HG02884 (cell line): ENCODE results near the gene TREX2.

ENCODE experiments used
- ATAC-seq: cut with Tn5 transposase; IDR thresholded peaks from one replicate; pipeline ENCODE4 v1.9.1; 2021; ENCODE audit warnings: mild to moderate bottlenecking, moderate library complexity; ENCODE audit not compliant: unreplicated experiment

Gene TREX2, protein sequence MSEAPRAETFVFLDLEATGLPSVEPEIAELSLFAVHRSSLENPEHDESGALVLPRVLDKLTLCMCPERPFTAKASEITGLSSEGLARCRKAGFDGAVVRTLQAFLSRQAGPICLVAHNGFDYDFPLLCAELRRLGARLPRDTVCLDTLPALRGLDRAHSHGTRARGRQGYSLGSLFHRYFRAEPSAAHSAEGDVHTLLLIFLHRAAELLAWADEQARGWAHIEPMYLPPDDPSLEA

DNA sequence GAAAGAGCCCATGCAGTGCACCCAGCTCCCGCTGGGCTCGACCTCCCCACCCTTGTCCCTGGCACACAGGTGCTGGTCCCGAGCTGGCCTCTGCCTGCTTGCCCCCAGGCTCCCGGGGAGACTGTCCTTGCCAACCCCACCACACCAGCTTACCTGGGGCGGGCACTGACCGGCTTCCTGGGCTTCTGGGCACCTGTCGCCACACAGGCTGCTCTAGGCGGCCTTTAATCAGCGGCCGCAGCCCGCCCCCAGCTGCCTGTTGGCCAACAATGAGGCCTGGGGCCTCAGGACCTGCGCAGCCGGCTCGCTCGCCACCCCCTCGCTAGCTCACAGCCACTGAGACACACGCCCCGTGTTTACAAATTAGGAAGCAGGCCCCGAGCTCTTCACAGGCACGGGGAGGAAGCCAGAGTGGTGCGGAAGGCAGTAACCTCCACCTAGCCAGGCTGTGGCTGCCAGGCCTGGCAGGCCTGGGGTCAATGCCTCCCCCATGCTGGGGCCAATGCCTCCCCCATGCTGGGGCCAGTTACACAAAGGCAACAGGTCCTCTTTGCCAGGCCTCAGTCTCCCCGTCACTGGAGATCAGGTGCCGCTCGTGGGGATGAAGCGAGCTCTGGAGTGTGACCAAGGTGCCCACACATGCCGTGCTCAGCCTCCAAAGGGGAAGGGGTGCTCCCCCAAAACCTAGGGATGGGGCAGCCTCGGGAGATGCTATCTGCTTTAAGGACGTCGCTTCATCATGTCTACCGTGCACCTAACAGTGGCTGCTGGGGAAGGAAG is at the start of gene TREX2:
TREX2 (minus strand) TSS at position 201 of the 780 bp plus-strand sequence. CDS start 626 bp downstream, outside the sequence.
- no peak for ATAC-seq

DNA sequence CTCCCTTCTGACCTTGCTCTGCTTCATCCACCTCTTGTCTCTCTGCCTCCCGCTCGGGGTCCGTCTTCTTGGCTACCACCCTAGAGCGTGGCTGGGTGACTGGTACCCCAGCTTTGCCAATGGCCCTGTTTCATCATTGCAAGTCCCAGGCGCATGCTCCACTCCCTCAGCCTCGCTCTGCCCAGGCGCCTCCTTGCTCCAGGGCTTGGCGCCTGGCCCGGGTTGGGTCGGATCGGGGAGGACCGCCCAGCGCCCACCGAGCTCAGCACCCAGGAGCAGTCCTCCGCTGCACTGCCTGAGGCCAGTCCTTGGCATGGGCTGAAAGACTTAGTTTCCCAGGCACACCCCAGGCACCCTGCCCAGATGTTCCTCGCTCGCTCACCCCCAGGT is 49.5 kb upstream of the TREX2 start:
- ATAC-seq = no peak

DNA sequence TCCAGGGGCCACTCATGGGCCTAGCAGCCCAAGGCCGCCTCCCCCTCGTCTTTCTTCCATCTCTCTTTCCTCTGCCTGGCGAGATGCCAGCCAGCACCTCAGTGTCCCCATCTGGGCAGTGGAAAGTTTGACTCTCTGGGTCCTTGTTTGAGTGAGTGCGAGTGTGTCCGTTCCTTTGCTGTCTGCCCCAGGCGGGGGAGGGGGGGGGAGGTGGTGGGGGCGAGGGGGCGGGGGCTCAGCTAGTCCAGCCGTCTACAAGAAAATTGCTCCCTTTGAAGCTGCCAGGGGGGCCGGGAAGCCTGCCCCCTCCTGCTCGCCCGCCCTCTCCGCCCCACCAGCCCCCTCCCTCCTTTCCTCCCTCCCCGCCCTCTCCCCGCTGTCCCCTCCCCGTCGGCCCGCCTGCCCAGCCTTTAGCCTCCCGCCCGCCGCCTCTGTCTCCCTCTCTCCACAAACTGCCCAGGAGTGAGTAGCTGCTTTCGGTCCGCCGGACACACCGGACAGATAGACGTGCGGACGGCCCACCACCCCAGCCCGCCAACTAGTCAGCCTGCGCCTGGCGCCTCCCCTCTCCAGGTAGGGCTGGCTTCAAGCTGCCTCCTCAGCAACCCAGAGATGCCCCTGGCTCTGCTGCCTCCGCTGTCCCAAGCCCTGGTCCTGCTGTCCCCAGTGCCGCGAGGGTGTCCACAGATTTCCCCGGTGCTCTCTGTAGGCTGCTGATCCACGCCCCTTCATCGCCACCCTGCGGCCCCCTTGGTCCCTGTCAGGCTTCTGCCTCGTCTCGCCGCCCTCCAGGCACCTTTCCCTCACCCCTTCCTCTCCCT is 48.9 kb upstream of the TREX2 start, which contains the start of gene BGN:
BGN (plus strand) TSS at position 440 of the 821 bp plus-strand sequence. CDS start 9,652 bp downstream, outside the sequence.
- ATAC-seq = no peak

DNA sequence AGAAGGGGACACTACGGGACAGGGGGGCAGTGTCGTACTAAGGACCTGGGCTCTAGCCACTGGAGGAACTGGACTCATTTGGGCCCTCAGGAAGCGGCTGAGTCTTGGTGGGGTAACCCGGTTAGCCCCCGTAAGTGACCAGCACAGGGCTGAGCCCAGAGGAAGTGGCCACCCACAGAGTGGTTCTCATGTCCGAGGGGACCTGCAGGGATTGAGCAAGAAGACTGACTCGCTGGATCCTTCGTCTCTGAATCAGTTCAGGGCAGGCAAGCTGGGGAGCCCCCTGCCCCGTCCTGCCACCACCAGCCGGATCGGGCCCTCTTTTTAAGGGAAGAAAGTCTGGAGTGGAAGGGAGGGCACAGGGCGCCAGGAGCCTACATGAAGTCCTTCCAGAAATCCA is 48.2 kb upstream of the TREX2 start:
- ATAC-seq = no peak

DNA sequence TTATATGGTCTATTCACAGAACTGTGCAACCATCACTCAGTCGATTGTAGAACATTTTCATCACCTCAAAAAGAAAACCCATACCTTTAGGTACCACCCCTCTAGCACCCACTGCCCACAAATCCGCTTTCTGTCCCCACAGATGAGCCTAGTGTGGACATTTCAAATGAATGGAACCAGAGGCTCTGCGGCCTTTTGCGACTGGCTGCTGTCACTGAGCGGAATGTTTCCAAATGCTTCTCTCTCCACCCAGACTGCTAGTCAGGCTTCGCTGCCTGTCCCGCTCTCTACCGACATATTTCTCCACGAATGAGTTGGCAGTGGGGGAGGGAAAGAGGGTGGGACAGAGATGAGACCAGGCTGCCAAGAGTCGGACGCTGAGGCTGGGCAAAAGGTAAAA is 47.2 kb upstream of the TREX2 start:
- ATAC-seq = no peak

DNA sequence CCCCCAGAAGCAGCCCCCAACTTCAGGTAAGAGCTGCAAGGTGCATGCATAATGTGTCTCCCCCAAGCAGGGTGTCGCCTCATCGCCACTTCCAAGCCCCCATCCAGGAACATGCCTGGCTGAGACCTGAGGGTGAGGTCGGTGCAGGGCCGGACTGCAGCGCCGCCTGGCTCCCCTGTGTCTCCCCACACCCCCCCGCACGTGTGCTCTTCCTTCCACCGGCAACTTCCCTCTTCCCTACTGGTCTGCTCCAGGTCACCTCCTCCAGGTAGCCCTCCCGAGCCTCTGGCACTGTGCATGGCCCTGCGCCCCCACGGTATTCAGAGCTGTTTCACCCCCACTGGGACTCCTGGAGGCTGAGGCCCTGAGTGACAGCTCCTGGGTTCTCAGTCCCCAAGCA is 46.7 kb upstream of the TREX2 start:
- no peak for ATAC-seq

DNA sequence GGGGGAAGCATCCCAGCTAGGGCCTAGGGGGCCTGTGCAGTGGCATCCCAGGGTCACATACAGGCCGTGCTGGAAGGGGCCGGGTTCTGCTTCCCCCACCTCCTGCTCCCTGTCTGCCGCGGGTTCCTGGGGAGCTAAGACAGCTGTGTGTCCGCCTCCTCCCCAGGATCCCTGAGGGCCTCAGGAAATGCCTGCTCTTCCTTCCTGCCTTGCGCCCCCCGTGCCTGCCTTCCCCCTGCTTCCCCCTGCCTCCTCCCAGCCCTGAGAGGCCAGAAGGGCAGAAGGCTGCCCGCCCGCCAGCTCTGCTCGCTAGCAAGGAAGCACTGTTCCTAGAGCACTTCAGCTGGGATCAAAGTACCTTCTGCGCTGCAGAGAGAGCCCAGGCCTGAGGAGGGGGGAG is 46.1 kb upstream of the TREX2 start:
- no peak for ATAC-seq

DNA sequence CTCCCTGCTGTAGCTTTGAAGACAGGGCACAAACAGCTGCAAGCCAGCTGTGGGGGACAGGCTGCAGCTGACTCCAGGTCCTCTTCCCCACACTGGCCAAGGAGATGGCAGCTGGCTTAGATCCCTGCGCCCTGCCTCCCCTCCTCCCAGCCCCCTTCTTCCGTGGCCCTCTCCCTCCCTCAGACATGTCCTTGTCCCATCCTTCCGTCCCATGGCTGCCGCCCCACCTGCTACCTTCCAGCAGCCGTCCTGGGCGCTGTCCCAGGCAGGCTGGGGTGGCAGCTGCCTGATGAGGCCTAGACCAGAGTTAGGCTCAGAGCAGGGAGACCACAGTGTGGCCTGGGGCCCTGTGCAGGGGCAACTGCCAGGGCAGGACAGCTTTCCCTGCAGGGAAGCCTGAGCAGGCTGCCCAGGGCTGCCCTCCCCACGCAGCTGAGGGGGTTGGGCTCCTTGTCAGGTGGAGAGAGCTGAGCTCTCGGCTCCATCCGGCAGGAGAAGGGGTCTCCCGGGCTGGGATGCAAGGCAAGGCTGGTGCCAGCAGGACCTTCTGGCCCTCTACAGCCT is 45.6 kb upstream of the TREX2 start:
- no peak for ATAC-seq

DNA sequence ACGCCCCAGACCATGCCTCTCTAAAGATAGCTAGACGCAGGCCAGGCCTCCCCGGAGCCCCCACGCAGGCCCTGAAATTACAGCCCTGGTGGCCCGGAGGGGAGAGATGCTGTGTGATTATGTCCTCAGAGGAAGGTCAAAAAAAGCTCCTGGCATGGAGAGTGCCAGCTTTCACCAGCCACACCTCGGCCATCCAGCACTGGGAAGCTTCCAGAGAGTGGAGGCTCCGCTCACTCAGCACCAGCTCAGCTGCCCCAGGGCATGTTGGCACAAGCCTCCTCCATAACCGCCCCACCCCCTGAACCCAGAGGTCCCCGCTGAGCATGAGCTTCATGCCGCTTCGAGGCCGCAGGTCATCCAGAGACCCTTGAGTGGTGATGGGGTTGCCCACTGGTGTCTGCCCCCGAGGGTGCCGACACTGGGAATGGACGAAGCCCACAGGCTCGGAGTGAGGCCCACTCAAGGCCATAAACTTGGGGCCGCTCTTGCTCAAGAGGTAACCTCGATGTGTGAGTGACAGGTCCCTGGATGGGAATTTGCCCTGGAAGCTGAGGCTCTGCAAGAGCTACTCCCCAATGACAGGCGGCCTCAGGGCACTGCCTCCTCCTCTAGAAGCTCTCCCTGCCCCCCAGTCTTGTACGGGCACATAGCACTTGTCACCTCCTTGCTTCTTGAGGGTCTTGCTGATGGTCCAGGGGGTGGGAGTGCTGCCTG is 44.5 kb upstream of the TREX2 start:
- no peak for ATAC-seq

DNA sequence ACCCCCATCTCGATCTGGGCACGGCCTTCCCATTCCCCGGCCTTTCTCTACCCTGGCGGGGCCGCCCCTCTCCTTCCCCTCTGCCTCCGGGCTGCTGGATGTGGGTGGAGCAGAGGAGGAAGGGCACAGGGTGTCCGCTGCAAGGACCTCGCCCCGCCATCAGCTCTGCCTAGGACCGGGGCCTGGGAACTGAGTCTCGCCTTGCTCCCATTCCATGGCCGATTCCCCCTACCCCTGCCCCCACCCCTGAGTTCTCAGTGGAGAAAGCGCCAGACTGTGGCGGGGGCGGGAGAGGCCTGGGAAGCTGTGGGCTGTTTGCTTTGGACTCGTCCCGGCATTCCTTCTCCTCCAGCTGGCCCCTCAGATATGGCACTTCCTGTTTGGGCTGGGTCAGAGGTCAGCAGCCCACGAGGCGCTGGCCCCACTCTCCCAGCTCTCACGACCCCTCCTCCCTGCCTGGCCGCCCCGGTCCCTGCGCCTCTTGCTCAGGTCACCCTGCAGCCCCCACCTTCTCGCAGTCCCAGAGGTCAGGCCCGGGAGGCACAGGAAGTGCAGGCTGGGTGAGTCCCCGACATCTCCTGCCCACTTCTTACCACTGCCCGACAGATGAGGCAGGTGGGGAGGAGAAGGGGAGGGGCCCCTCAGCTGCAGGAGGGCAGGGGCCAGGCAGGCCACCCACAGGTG is 42.5 kb upstream of the TREX2 start:
- ATAC-seq = no peak

DNA sequence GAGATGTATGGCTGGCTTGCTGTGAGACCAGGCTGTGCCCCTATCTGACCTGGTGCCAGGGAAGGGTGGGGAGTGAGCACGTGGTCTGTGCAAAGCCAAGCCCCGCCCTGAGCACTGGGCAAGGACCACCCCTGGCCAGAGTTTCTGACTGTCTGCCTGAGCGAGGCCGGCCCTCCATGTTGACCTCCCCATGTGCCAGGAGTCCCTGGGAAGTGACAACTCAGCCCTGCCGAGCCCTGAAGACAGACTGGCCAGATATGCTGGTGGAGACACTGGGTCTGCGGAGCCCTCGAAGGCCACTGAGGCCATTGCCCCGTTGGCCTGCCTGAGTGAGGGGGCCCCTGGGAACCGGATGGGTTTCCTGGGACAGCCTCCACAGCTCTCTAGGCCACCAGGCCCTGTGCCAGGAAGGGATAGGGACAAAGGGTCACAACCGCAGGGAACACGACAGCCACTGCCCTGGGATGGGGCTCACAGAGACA is 41.8 kb upstream of the TREX2 start:
- ATAC-seq = no peak

DNA sequence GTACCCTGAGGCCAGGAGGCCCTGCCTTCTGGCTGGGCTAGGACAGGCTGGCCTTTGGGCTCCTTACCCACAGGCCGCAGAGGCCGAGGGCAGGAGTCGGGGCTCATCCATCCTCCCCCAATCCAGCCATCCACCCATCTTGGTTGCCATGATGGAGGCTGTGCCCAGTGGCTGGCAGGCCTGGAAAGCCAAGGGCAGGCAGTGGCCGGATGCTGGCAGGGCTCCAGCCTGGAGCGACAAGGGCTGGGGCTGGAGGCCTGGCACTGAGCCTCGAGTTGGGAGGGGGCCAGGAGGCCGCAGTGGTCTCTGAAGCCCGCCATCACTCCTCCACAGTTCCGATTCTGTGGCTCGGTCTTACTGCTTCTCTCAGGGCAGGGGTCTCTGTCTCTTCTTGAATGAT is 40.3 kb upstream of the TREX2 start:
- no peak for ATAC-seq

DNA sequence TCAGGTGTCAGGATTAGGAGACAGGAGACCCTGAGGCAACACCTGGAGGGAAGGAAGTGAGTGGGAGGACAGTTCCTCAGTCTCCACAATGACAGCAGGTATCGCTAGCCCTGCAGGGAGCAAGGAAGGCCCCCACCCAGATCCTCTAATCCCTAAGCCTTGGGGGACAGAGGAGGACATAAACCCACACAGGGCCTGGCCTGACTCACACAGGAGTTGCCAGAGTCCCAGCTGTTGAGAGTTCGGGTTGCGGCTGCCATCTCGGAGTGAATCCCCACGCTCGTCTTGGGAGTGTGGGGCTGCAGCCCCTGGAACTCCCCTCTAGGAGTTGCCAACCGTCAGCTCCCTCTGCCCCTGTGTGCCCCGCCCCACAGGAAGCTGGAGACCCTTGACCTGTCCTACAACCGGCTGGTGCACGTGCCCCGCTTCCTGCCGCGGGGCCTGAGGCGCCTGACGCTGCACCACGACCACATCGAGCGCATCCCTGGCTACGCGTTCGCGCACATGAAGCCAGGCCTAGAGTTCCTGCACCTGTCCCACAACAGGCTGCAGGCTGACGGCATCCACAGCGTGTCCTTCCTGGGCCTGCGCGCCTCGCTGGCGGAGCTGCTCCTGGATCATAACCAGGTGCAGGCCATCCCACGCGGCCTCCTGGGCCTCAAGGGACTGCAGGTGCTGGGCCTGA is 39.7 kb upstream of the TREX2 start:
- no peak for ATAC-seq

DNA sequence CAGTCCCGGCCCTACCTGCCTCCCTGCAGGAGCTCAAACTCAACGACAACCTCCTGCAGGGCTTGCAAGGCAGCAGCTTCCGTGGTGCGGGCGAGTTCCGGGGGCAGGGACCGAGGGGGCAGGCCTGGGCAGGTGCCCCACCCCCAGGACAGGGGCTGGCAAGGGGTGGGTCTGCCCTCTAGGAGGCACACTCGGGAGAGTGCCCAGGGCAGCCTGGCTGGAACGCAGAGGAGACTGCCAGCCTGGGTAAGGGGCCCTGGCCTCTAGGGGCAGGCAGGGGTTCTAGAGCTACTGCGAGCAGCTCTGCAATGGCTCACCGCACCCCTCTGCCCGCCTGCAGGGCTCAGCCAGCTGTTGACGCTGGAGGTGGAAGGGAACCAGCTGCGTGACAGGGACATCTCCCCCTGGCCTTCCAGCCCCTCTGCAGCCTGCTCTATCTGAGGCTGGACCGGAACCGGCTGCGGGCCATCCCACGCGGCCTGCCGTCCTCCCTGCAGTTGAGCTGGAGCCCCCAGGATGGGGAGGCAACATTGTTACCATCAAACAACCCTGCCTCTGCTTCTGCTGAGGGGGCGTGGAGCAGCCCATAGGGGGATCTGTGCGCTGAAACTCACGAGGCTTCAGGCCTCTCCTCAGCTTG is 36.6 kb upstream of the TREX2 start:
- ATAC-seq = no peak

DNA sequence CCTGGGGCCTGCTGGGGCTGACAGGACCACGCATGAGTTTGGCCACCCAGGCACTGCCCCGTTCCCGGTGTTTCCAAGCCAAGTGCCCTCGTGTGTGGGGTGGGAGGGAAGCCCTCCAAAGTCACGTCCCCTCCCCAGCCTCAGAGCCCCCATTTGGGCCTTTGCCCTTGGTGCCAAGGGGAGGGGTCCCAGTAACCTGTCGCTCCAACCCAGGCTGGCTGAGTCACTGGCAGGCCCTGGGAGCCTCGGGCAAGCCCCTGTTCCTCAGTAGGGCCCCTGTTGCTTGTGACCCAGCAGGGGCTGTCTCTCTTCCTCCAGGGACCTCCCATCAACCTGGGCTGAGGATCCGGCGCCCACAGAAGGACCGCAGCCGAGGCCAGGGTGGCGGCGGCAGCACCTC is 35.2 kb upstream of the TREX2 start:
- no peak for ATAC-seq

DNA sequence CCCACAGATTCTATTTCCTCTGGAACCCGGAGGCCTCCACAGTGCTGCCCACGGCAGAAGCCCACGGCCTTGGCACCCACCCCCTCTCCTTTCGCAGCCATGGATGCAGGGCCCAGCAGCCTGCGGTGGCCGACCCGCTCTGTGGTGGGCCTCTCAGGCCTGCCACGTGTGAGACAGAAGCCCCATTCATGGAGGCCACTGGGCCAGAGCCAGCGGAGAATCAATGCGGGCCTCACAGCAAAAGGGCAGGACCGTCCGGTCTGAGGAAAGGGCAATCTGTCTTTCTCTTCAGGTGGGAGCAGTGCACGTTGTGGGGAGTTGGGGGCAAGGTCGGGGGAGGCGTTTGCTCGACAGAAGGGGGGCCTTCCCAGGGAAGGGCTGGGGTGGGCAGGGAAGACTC is 32.9 kb upstream of the TREX2 start:
- no peak for ATAC-seq

DNA sequence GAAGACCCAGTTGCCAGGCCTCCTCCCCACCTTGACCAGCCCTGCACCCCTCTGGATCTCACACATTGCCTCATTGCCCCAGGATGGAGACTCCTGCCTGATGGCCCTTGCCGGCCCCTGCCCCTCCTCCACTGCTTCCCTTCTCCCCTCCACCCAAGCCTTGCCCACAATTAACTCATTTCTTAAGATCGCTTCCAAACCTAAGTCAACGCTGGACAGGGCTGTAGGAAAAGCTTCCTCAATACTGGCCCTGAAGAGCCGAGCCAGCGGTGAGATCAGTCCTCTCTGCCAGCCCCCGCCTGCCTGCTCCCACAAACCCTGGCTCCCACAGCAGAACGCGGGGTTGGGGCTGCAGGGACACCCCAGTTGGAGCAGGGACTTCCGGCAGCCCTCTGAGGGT is 32.0 kb upstream of the TREX2 start:
- no peak for ATAC-seq

DNA sequence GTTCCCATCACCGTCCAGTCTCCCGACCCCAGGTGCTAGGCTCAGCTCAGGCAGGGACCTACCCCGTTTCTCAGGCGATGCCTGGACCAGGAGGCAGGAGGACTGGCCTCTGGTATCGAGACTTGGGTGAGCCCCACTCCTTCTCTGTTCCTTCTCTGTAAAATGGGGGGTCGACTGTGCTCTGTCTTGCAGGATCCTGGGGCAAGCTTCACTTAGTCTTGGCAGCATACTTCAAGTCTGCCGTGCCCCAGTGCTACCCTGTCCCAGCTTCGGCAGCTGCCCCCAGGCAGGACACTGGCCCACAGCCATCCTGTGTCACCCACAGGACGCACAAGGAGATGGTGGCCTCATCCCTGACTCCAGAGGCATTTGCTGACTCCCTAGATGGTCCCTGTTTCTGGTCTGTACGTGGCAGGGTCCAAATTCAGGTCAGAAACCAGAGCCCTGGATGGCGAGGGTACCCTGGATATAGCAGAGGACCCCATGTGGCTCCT is 31.6 kb upstream of the TREX2 start:
- ATAC-seq = no peak
